OCI-LY7 (cell line): ENCODE results near the gene ZNF91. TPM values are rescaled to one million over a fixed set of nuclear protein-coding genes. Genes with fewer than 3 reads are reported as not detected.
"Not testable (repeated sequence)": the region's sequence is repeated elsewhere in the genome, so short reads cannot be mapped to it uniquely, and the experiment has no call there.

ENCODE experiments used
- BruUV-seq: library from RNA; stranded (reverse); fragments of 400-500 nt; replicated peaks from 2 replicates; lab custom pipeline; 2021; lab: Mats Ljungman, UMichigan
- CTCF ChIA-PET: fragments of 300-600 bp; sonication (Branson Sonifier 250); formaldehyde crosslinking; loops from one replicate; lab custom pipeline; 2022; ENCODE audit warnings: antibody characterized with exemption; ENCODE audit not compliant: unreplicated experiment; lab: Charles Lee
- POLR2A ChIA-PET: fragments of 300-600 bp; sonication (Branson Sonifier 250); formaldehyde crosslinking; loops from one replicate; lab custom pipeline; 2022; ENCODE audit warnings: antibody characterized with exemption; lab: Charles Lee
- DNase-seq: peaks from one replicate; pipeline ENCODE4 v3.0.0-alpha.2; 2015; ENCODE audit warnings: low spot score
- H2AFZ ChIP-seq: fragments of 200-600 bp; sonication (generic), shearing (Covaris generic); 2 replicates; pipeline ENCODE4 v1.6.1; 2014; ENCODE audit warnings: mild to moderate bottlenecking, antibody characterized with exemption, low read length, moderate library complexity
- H3K27ac ChIP-seq: fragments of 200-600 bp; sonication (generic); 2 replicates; pipeline ENCODE4 v1.5.1; 2014; ENCODE audit warnings: mixed run types, low read depth, mild to moderate bottlenecking, moderate library complexity, low read length, inconsistent platforms; ENCODE audit not compliant: poor library complexity, severe bottlenecking
- H3K36me3 ChIP-seq: fragments of 200-600 bp; sonication (generic); 2 replicates; pipeline ENCODE4 v1.6.1; 2014; ENCODE audit warnings: mild to moderate bottlenecking, antibody characterized with exemption, low read length, moderate library complexity, mixed read lengths; ENCODE audit not compliant: insufficient read depth
- H3K4me1 ChIP-seq: fragments of 200-600 bp; sonication (generic); 2 replicates; pipeline ENCODE4 v1.5.1; 2014; ENCODE audit warnings: mild to moderate bottlenecking, low read length; ENCODE audit not compliant: insufficient read depth, poor library complexity, severe bottlenecking
- H3K4me2 ChIP-seq: fragments of 200-600 bp; sonication (generic); 2 replicates; pipeline ENCODE4 v1.6.1; 2014; ENCODE audit warnings: mild to moderate bottlenecking, low read length
- H3K4me3 ChIP-seq: fragments of 200-600 bp; sonication (generic); 2 replicates; pipeline ENCODE4 v1.5.1; 2014; ENCODE audit warnings: mild to moderate bottlenecking, low read depth, low read length; ENCODE audit not compliant: poor library complexity, severe bottlenecking
- H3K79me2 ChIP-seq: fragments of 200-600 bp; sonication (generic); 2 replicates; pipeline ENCODE4 v1.6.1; 2016; ENCODE audit warnings: low read depth, mild to moderate bottlenecking, low read length, moderate library complexity, mixed read lengths; ENCODE audit not compliant: insufficient read depth
- H3K9me2 ChIP-seq: fragments of 200-600 bp; sonication (generic); 2 replicates; pipeline ENCODE4 v1.6.1; 2016; ENCODE audit warnings: mild to moderate bottlenecking, low read length, mixed read lengths; ENCODE audit not compliant: insufficient read depth
- H3K9me3 ChIP-seq: fragments of 200-600 bp; sonication (generic); 2 replicates; pipeline ENCODE4 v1.6.1; 2014; ENCODE audit warnings: mild to moderate bottlenecking, mixed run types, low read length, mixed read lengths
- H4K20me1 ChIP-seq: fragments of 200-600 bp; sonication (generic); 2 replicates; pipeline ENCODE4 v1.6.1; 2014; ENCODE audit warnings: mild to moderate bottlenecking, antibody characterized with exemption, low read length, moderate library complexity, mixed read lengths; ENCODE audit not compliant: insufficient read depth
- CTCF ChIP-seq: fragments of 200-600 bp; sonication (generic); conservative IDR thresholded peaks from 2 replicates; pipeline ENCODE4 v1.5.1; 2014; ENCODE audit warnings: mild to moderate bottlenecking, antibody characterized with exemption, low read length, moderate library complexity, mixed read lengths
- EZH2phosphoT487 ChIP-seq: fragments of 200-600 bp; sonication (generic); IDR thresholded peaks from 2 replicates; pipeline ENCODE4 v1.6.1; 2018; ENCODE audit warnings: low read depth, borderline replicate concordance, mild to moderate bottlenecking, mixed run types, antibody characterized with exemption, low read length, moderate library complexity, mixed read lengths
- intact Hi-C: fragments of 100-400 bp; cut with micrococcal nuclease; formaldehyde crosslinking; loops from one replicate; pipeline ENCODE4 v1.10.0; 2022; ENCODE audit not compliant: unreplicated experiment
- total RNA-seq, 2 experiments: library from RNA; depleted of rRNA in 1 of 2; stranded (reverse); fragments of >200 nt in 1 of 2; shearing (Covaris generic) in 1 of 2; gene quantifications; 2 replicates each; pipeline ENCODE4 v1.2.3, GENCODE V29; 2014 to 2022

The ZNF91 gene
- total RNA-seq, 2 experiments from 2014 or later: 39.3 to 64.3 TPM

DNA sequence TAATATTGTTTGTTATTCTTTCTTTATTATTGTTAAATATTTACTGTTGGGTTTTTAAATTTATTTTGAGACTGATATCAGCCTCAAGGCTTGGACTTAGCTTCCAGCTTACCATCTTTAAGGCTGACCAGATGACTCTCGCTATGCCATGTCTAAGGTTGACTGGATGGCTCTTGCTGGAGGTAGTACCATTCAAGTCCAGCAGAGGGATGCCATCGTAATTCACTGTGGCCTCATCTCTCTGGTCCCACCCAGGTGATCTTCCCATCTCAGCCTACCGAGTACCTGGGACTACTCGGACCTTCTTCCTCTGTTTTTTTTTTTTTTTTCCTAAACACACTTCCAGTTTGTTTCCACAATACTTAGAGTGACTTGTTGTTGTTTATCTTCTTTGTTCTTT, 41.7 kb upstream of the ZNF91 start:
- ChIA-PET CTCF (no interaction called here), POLR2A (interaction anchor here (0.6 to 0.7 kb wide), 3 partner anchors 9 to 362 kb away, joined by 3 to 4 read pairs (median 4); no protein-coding TSS in a partner anchor)
- Histone ChIP-seq H4K20me1 (no peaks in the 10 kb centered on the region), H2AFZ (no peak overlapping the region), H3K9me2 (no peaks in the 10 kb centered on the region), H3K9me3 (no peaks in the 10 kb centered on the region), H3K4me3 (no peak overlapping the region), H3K27ac (no peak overlapping the region), H3K4me1 (no peaks in the 10 kb centered on the region), H3K79me2 (no peaks in the 10 kb centered on the region), H3K36me3 (no peaks in the 10 kb centered on the region), H3K4me2 (no peak overlapping the region)
- DNase-seq: peak; percentile 39
- no peak for TF ChIP-seq EZH2phosphoT487
- TF ChIP-seq CTCF: peak; percentile 34
- BruUV-seq: no TSS peak
- intact Hi-C loops: loop anchor here (1.0 kb wide), 1 partner anchor 387 kb away; no protein-coding TSS in a partner anchor

- no peak for TF ChIP-seq EZH2phosphoT487
- TF ChIP-seq CTCF: peak; percentile 61
- Histone ChIP-seq H3K27ac (no peak overlapping the region), H4K20me1 (no peaks in the 10 kb centered on the region), H3K36me3 (no peaks in the 10 kb centered on the region), H3K4me1 (no peaks in the 10 kb centered on the region), H2AFZ (no peak overlapping the region), H3K9me3 (no peaks in the 10 kb centered on the region), H3K79me2 (no peaks in the 10 kb centered on the region), H3K9me2 (no peaks in the 10 kb centered on the region), H3K4me2 (no peak overlapping the region), H3K4me3 (no peak overlapping the region)
- DNase-seq: peak; percentile 32
- POLR2A ChIA-PET: interaction anchor here (0.6 kb wide), 2 partner anchors 8 to 143 kb away, joined by 3 to 4 read pairs; no protein-coding TSS in a partner anchor
- CTCF ChIA-PET: no interaction called here
- BruUV-seq: no TSS peak
- intact Hi-C loops: no loop called here
Observed at GRCh38 chr19:23436318-23436717, 41.0 kb upstream of the ZNF91 start.

DNA sequence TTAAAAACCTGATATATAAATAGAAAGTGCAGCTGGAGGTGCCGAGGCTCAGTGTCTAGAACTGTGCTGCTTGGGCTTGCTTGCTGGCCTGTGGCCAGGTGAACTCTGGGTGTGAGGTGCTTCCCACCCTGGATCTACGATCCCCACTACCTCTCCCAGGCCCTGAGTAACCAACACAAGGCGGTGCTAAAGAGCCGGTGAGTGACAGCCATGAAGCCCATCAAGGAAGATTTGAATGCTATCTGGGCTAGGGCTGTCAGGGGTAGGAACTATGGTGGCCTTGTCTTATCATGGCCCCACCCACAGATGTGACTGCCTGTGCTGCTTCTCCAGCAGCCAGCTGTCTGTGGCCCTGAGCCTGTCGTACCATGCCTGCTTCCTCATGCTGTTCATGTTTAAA, 25.6 kb upstream of the ZNF91 start:
- H3K36me3 ChIP-seq: no peaks in the 10 kb centered on the region
- CTCF ChIA-PET: no interaction called here
- H3K79me2 ChIP-seq: no peaks in the 10 kb centered on the region
- H3K4me2 ChIP-seq: no peak overlapping the region
- peak; percentile 8 for DNase-seq
- POLR2A ChIA-PET: interaction anchor here (0.6 kb wide), 1 partner anchor 121 kb away, joined by 3 read pairs; no protein-coding TSS in a partner anchor
- no peak overlapping the region for H3K4me3 ChIP-seq
- intact Hi-C loops: no loop called here
- H3K9me3 ChIP-seq: no peaks in the 10 kb centered on the region
- no peak for TF ChIP-seq EZH2phosphoT487
- TF ChIP-seq CTCF: no peak
- H3K4me1 ChIP-seq: no peaks in the 10 kb centered on the region
- BruUV-seq: no TSS peak
- H4K20me1 ChIP-seq: no peaks in the 10 kb centered on the region
- no peak overlapping the region for H2AFZ ChIP-seq
- H3K27ac ChIP-seq: no peak overlapping the region
- no peaks in the 10 kb centered on the region for H3K9me2 ChIP-seq

GRCh38 chr19:23419261-23419660, 24.0 kb upstream of the ZNF91 start:
- H3K9me3 ChIP-seq, POLR2A ChIA-PET, H3K4me2 ChIP-seq, DNase-seq, H2AFZ ChIP-seq, H3K36me3 ChIP-seq, H3K9me2 ChIP-seq, BruUV-seq, H3K79me2 ChIP-seq, intact Hi-C loops, H3K4me1 ChIP-seq, H3K27ac ChIP-seq, H3K4me3 ChIP-seq, CTCF ChIA-PET, H4K20me1 ChIP-seq: not testable (repeated sequence)
